SJCRH30 (cell line): Measurements from ENCODE around the gene DISC1. TPM values are rescaled to one million over a fixed set of nuclear protein-coding genes. Genes with fewer than 3 reads are reported as not detected.
"Not testable (repeated sequence)": the region's sequence is repeated elsewhere in the genome, so short reads cannot be mapped to it uniquely, and the experiment has no call there.

Experiments used
- DNase-seq, 2 experiments: peaks; one replicate each; pipeline ENCODE4 v3.0.0-alpha.2; 2015 to 2020
- H3K27ac ChIP-seq: fragments of 250-450 bp; sonication (Bioruptor Pico); 2 replicates; pipeline ENCODE4 v1.5.1; 2020; ENCODE audit warnings: mild to moderate bottlenecking, moderate library complexity
- H3K27me3 ChIP-seq: fragments of 250-450 bp; sonication (Bioruptor Pico); 2 replicates; pipeline ENCODE4 v1.5.1; 2020; ENCODE audit warnings: mild to moderate bottlenecking, moderate library complexity
- H3K36me3 ChIP-seq: fragments of 250-450 bp; sonication (Bioruptor Pico); 2 replicates; pipeline ENCODE4 v1.5.1; 2020; ENCODE audit warnings: mild to moderate bottlenecking, moderate library complexity
- H3K4me1 ChIP-seq: fragments of 250-450 bp; sonication (Bioruptor Pico); 2 replicates; pipeline ENCODE4 v1.5.1; 2020; ENCODE audit warnings: mild to moderate bottlenecking, moderate library complexity
- H3K4me3 ChIP-seq: fragments of 250-450 bp; sonication (Bioruptor Pico); 2 replicates; pipeline ENCODE4 v1.5.1; 2020; ENCODE audit warnings: mild to moderate bottlenecking, moderate library complexity
- H3K9me3 ChIP-seq: fragments of 250-450 bp; sonication (Bioruptor Pico); replicated peaks from 2 replicates; pipeline ENCODE4 v1.5.1; 2020; ENCODE audit warnings: mild to moderate bottlenecking, moderate library complexity
- total RNA-seq: library from RNA; depleted of rRNA; stranded (reverse); fragments of >200 nt; shearing (Covaris generic); gene quantifications from 2 replicates; pipeline ENCODE4 v1.2.3, GENCODE V29; 2014

DISC1 gene
- total RNA-seq, 1 experiment from 2014 or later = 5.3 TPM

- Histone ChIP-seq H3K4me3 (no peak overlapping the region), H3K36me3 (no peaks in the 10 kb centered on the region), H3K9me3 (no peaks in the 10 kb centered on the region), H3K4me1 (peaks cover 3% of the 10 kb centered on the region), H3K27me3 (no peaks in the 10 kb centered on the region), H3K27ac (no peak overlapping the region)
- DNase-seq = no peak
Measured at GRCh38 chr1:231957359-231957758, 330.8 kb downstream of the DISC1 start.

GRCh38 chr1:231958448-231958847 is 331.9 kb downstream of the DISC1 start:
- no peaks in the 10 kb centered on the region for H3K36me3 ChIP-seq
- H3K4me1 ChIP-seq = peaks cover 4% of the 10 kb centered on the region; the same call in 1 of the 2 replicates
- no peak overlapping the region for H3K4me3 ChIP-seq
- no peaks in the 10 kb centered on the region for H3K27me3 ChIP-seq
- H3K27ac ChIP-seq = no peak overlapping the region
- no peak for DNase-seq
- H3K9me3 ChIP-seq = no peaks in the 10 kb centered on the region

GRCh38 chr1:231959225-231959884 is 332.8 kb downstream of the DISC1 start:
- Histone ChIP-seq H3K9me3 (no peaks in the 10 kb centered on the region), H3K4me1 (peaks cover 4% of the 10 kb centered on the region; the same call in 1 of the 2 replicates), H3K36me3 (no peaks in the 10 kb centered on the region), H3K27ac (no peak overlapping the region), H3K4me3 (no peak overlapping the region), H3K27me3 (no peaks in the 10 kb centered on the region)
- DNase-seq = no peak

- H3K36me3 ChIP-seq, H3K27me3 ChIP-seq, H3K4me3 ChIP-seq, H3K9me3 ChIP-seq, H3K27ac ChIP-seq: not testable (repeated sequence)
- DNase-seq = peak in 1 of 2 experiments; percentile 52
- peaks cover 15% of the 10 kb centered on the region for H3K4me1 ChIP-seq
Measured at GRCh38 chr1:231961801-231962200, 335.2 kb downstream of the DISC1 start.

- Histone ChIP-seq H3K4me1 (peaks cover 22% of the 10 kb centered on the region), H3K27me3 (no peaks in the 10 kb centered on the region)
- no peak for DNase-seq
Measured at GRCh38 chr1:231962636-231963035, 336.0 kb downstream of the DISC1 start.

GRCh38 chr1:231964241-231964640 is 337.7 kb downstream of the DISC1 start:
- Histone ChIP-seq H3K4me3 (no peak overlapping the region), H3K27me3 (no peaks in the 10 kb centered on the region), H3K9me3 (no peaks in the 10 kb centered on the region), H3K4me1 (peaks cover 33% of the 10 kb centered on the region), H3K27ac (no peak overlapping the region), H3K36me3 (no peaks in the 10 kb centered on the region)
- no peak for DNase-seq

More at GRCh38 chr1:231962636-231963035, 336.0 kb downstream of the DISC1 start:
- H3K27ac ChIP-seq = no peak overlapping the region
- H3K9me3 ChIP-seq = no peaks in the 10 kb centered on the region
- no peak overlapping the region for H3K4me3 ChIP-seq
- no peaks in the 10 kb centered on the region for H3K36me3 ChIP-seq

GRCh38 chr1:231964961-231965360 is 338.4 kb downstream of the DISC1 start:
- H3K27me3 ChIP-seq = no peaks in the 10 kb centered on the region
- H3K4me1 ChIP-seq = peaks cover 36% of the 10 kb centered on the region
- H3K27ac ChIP-seq = no peak overlapping the region
- H3K9me3 ChIP-seq = peaks cover 2% of the 10 kb centered on the region; the same call in 1 of the 2 replicates
- DNase-seq = no peak
- no peaks in the 10 kb centered on the region for H3K36me3 ChIP-seq
- no peak overlapping the region for H3K4me3 ChIP-seq

- no peak for DNase-seq
- H3K4me1 ChIP-seq = peaks cover 43% of the 10 kb centered on the region
- no peak overlapping the region for H3K4me3 ChIP-seq
- H3K27ac ChIP-seq = no peak overlapping the region
- H3K9me3 ChIP-seq = peaks cover 3% of the 10 kb centered on the region; the same call in 1 of the 2 replicates
- no peaks in the 10 kb centered on the region for H3K36me3 ChIP-seq
- H3K27me3 ChIP-seq = no peaks in the 10 kb centered on the region
Measured at GRCh38 chr1:231965615-231966014, 339.0 kb downstream of the DISC1 start.

GRCh38 chr1:231966983-231967382 is 340.4 kb downstream of the DISC1 start:
- H3K27ac ChIP-seq = no peak overlapping the region
- H3K4me3 ChIP-seq = no peak overlapping the region
- no peaks in the 10 kb centered on the region for H3K27me3 ChIP-seq
- peaks cover 53% of the 10 kb centered on the region for H3K4me1 ChIP-seq
- DNase-seq = no peak
- H3K36me3 ChIP-seq = no peaks in the 10 kb centered on the region
- H3K9me3 ChIP-seq = peaks cover 3% of the 10 kb centered on the region; the same call in 1 of the 2 replicates

GRCh38 chr1:231969076-231969475 is 342.5 kb downstream of the DISC1 start:
- Histone ChIP-seq H3K27ac (peak overlapping the region; percentile 87), H3K4me1 (peaks cover 67% of the 10 kb centered on the region), H3K4me3 (no peak overlapping the region), H3K9me3 (peaks cover 3% of the 10 kb centered on the region; the same call in 1 of the 2 replicates), H3K27me3 (no peaks in the 10 kb centered on the region), H3K36me3 (no peaks in the 10 kb centered on the region)
- peak; percentile 68 to 90 for DNase-seq

- not testable (repeated sequence) for H3K9me3 ChIP-seq, H3K4me3 ChIP-seq, H3K36me3 ChIP-seq, H3K27me3 ChIP-seq, DNase-seq
- H3K27ac ChIP-seq = peak overlapping the region; percentile 87
- H3K4me1 ChIP-seq = peaks cover 68% of the 10 kb centered on the region
Measured at GRCh38 chr1:231969761-231970160, 343.2 kb downstream of the DISC1 start.

- DNase-seq = peak in 1 of 2 experiments; percentile 45
- Histone ChIP-seq H3K27me3 (no peaks in the 10 kb centered on the region), H3K4me3 (no peak overlapping the region), H3K4me1 (peaks cover 68% of the 10 kb centered on the region), H3K27ac (peak overlapping the region; percentile 87), H3K36me3 (no peaks in the 10 kb centered on the region), H3K9me3 (peaks cover 3% of the 10 kb centered on the region; the same call in 1 of the 2 replicates)
Measured at GRCh38 chr1:231970684-231971083, 344.1 kb downstream of the DISC1 start.

GRCh38 chr1:231971397-231972110 is 345.0 kb downstream of the DISC1 start:
- Histone ChIP-seq H3K36me3 (no peaks in the 10 kb centered on the region), H3K9me3 (peaks cover 3% of the 10 kb centered on the region; the same call in 1 of the 2 replicates), H3K27me3 (no peaks in the 10 kb centered on the region), H3K27ac (peak overlapping the region; percentile 87), H3K4me3 (peak overlapping the region; percentile 37), H3K4me1 (peaks cover 60% of the 10 kb centered on the region)
- peak; percentile 89 to 95 for DNase-seq

GRCh38 chr1:231972111-231972445 is 345.5 kb downstream of the DISC1 start:
- H3K27me3 ChIP-seq = no peaks in the 10 kb centered on the region
- peaks cover 55% of the 10 kb centered on the region for H3K4me1 ChIP-seq
- no peak for DNase-seq
- H3K27ac ChIP-seq = peak overlapping the region; percentile 87
- H3K4me3 ChIP-seq = peak overlapping the region; percentile 37
- peaks cover 7% of the 10 kb centered on the region for H3K9me3 ChIP-seq
- no peaks in the 10 kb centered on the region for H3K36me3 ChIP-seq

- no peak overlapping the region for H3K27ac ChIP-seq
- DNase-seq = peak in 1 of 2 experiments; percentile 30
- H3K9me3 ChIP-seq = peaks cover 10% of the 10 kb centered on the region
Measured at GRCh38 chr1:231973830-231974229, 347.2 kb downstream of the DISC1 start.

More at GRCh38 chr1:231973830-231974229, 347.2 kb downstream of the DISC1 start:
- H3K36me3 ChIP-seq = no peaks in the 10 kb centered on the region
- H3K27me3 ChIP-seq = no peaks in the 10 kb centered on the region
- no peak overlapping the region for H3K4me3 ChIP-seq
- peaks cover 42% of the 10 kb centered on the region for H3K4me1 ChIP-seq
